DMS153 treated with DMSO at 0.1 percent for 48 hours (cell line): ENCODE data around the gene GPR37L1.
A peak's percentile ranks its signal among the peaks of the same experiment; 100 is the strongest.
"Not testable (repeated sequence)": the region's sequence is repeated elsewhere in the genome, so short reads cannot be mapped to it uniquely, and the experiment has no call there.

Experiments used
- DNase-seq: peaks from one replicate; lab custom pipeline; 2025; ENCODE audit not compliant: unreplicated experiment; lab: John Stamatoyannopoulos, UW

GPR37L1 gene

GRCh38 chr1:202133001-202133400, 10.3 kb downstream of the GPR37L1 start:
- DNase-seq, result no peak

- DNase-seq, result no peak
Measured at GRCh38 chr1:202133496-202133895, 10.8 kb downstream of the GPR37L1 start.

GRCh38 chr1:202133989-202134388, 11.3 kb downstream of the GPR37L1 start:
- no peak for DNase-seq

GRCh38 chr1:202134645-202135172, 12.0 kb downstream of the GPR37L1 start:
- DNase-seq, result no peak

GRCh38 chr1:202135221-202135721, 12.6 kb downstream of the GPR37L1 start:
- DNase-seq, result peak; percentile 85

- no peak for DNase-seq
Measured at GRCh38 chr1:202140833-202141232, 18.1 kb downstream of the GPR37L1 start.

GRCh38 chr1:202141468-202141867, 18.8 kb downstream of the GPR37L1 start:
- DNase-seq, result not testable (repeated sequence)

- DNase-seq, result no peak
Measured at GRCh38 chr1:202143011-202143767, 20.5 kb downstream of the GPR37L1 start.

- DNase-seq, result no peak
Measured at GRCh38 chr1:202143768-202144401, 21.2 kb downstream of the GPR37L1 start.

GRCh38 chr1:202144402-202145067, 21.8 kb downstream of the GPR37L1 start, which contains the start of gene ARL8A:
TSS of gene ARL8A (minus strand) at chr1:202144737. CDS start at chr1:202144572, 165 bp downstream.
- DNase-seq, result peak; percentile 57

GRCh38 chr1:202145068-202145743, 22.5 kb downstream of the GPR37L1 start:
- no peak for DNase-seq

- DNase-seq, result not testable (repeated sequence)
Measured at GRCh38 chr1:202145744-202146140, 23.0 kb downstream of the GPR37L1 start.

- DNase-seq, result no peak
Measured at GRCh38 chr1:202146279-202146678, 23.6 kb downstream of the GPR37L1 start.

GRCh38 chr1:202146993-202147392, 24.3 kb downstream of the GPR37L1 start:
- no peak for DNase-seq

GRCh38 chr1:202148391-202148790, 25.7 kb downstream of the GPR37L1 start:
- DNase-seq, result no peak

- DNase-seq, result no peak
Measured at GRCh38 chr1:202149566-202149965, 26.8 kb downstream of the GPR37L1 start.

- DNase-seq, result no peak
Measured at GRCh38 chr1:202150187-202150586, 27.5 kb downstream of the GPR37L1 start.

- DNase-seq, result no peak
Measured at GRCh38 chr1:202150602-202151001, 27.9 kb downstream of the GPR37L1 start.

GRCh38 chr1:202151045-202151444, 28.3 kb downstream of the GPR37L1 start:
- DNase-seq, result no peak

GRCh38 chr1:202152399-202152798, 29.7 kb downstream of the GPR37L1 start:
- no peak for DNase-seq

- no peak for DNase-seq
Measured at GRCh38 chr1:202153284-202153683, 30.6 kb downstream of the GPR37L1 start.
